Fibroblast of villous mesenchyme (primary cell): ENCODE data around the gene TXLNB. TPM values are rescaled to one million over a fixed set of nuclear protein-coding genes. Genes with fewer than 3 reads are reported as not detected.
"Not testable (repeated sequence)": the region's sequence is repeated elsewhere in the genome, so short reads cannot be mapped to it uniquely, and the experiment has no call there.

Experiments used
- DNase-seq: peaks from one replicate; pipeline ENCODE4 v3.0.0-alpha.2; 2010; ENCODE audit warnings: low read depth
- H3K4me3 ChIP-seq: 2 replicates; pipeline ENCODE4 v1.5.1; 2011; ENCODE audit warnings: low read depth, mild to moderate bottlenecking, low read length
- CTCF ChIP-seq: IDR thresholded peaks from 2 replicates; pipeline ENCODE4 v1.5.1; 2012; ENCODE audit warnings: low read depth, mild to moderate bottlenecking, low read length; ENCODE audit not compliant: insufficient read depth
- total RNA-seq: library from RNA; depleted of rRNA; stranded (reverse); fragments of >200 nt; gene quantifications from 2 replicates; pipeline ENCODE4 v1.2.3, GENCODE V29; 2012

The TXLNB gene
- total RNA-seq, 1 donor, result under 0.01 TPM

- no peak overlapping the region for H3K4me3 ChIP-seq
- TF ChIP-seq CTCF, result no peak
- no peak for DNase-seq
These were observed 11.4 kb upstream of the TXLNB start for GRCh38 chr6:139303185-139303584.

DNA sequence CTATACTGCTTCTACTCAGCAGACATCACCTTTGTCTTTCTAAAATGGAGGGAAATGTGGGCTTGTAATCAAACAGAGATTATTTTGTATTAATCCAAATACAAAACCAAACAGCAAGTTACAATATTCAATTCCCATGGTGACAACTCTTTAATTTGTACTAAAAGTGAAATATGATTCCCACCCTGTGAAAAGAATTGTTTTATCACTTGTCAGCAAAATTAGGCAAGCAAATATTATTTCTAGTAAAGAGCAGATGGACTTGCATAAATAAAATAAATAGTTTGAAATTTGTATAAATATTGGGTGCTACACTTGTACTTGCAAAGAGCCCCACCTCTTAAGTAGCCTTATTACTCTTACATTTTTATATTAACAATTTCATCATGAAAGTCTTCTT is 6.1 kb upstream of the TXLNB start:
- no peak for TF ChIP-seq CTCF
- DNase-seq, result no peak
- H3K4me3 ChIP-seq, result no peak overlapping the region

- no peak for DNase-seq
- no peak for TF ChIP-seq CTCF
- no peak overlapping the region for H3K4me3 ChIP-seq
These were observed 5.1 kb upstream of the TXLNB start for GRCh38 chr6:139296927-139297326.

GRCh38 chr6:139295901-139296300 is 4.1 kb upstream of the TXLNB start:
- no peak overlapping the region for H3K4me3 ChIP-seq
- no peak for TF ChIP-seq CTCF
- DNase-seq, result no peak

DNA sequence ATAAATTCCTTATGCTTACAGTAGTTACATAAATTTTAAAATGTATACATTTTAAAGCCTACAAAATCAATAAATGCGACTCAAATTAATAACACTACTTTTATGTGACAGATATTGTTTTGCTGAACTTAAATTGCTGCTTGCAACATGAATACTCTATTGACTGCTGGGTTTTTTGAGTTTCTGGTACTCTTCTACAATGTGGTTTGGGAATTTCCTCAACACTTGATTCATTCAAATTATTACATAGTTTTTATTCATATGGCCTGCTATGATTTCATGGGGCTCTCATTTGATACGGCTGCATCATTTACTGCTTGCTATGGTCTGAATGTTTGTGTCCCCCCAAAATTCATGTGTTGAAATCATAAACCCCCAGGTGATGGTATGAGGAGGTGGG is 2.3 kb upstream of the TXLNB start:
- no peak for DNase-seq
- H3K4me3 ChIP-seq, result no peak overlapping the region
- TF ChIP-seq CTCF, result no peak

GRCh38 chr6:139293230-139293629 is 1.4 kb upstream of the TXLNB start:
- not testable (repeated sequence) for H3K4me3 ChIP-seq, DNase-seq

DNA sequence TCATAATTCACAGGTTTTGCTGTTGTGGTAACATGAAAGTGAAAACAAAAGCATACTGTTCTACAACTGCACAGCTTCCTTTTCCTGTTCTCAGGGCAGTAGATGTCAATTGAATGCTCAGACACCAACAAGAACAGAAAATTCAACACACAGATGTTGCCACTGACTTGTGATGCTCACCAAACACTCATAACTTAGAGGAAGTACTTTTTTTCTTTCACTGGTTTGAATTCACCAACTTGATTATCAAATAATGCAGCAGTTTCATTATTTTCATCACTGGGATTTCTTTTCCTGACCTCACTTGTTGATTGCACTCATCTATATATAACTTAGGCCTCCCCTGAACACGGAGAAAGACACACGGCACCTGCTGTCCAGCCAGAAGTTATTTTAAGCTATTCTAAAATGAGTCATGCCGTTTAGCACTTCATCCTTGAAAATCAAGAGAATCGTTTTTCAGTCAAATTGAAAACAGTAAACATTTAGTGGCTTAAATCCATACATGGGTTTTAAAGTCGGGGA is 949 bp downstream of the TXLNB start:
- peak; percentile 28 for DNase-seq
- TF ChIP-seq CTCF, result no peak
- no peak overlapping the region for H3K4me3 ChIP-seq

- DNase-seq, result no peak
- H3K4me3 ChIP-seq, result no peak overlapping the region
- no peak for TF ChIP-seq CTCF
These were observed 2.6 kb downstream of the TXLNB start for GRCh38 chr6:139289233-139289632.
